Renal cortical epithelial cell (primary cell): ENCODE results near the gene MGRN1. TPM values are rescaled to one million over a fixed set of nuclear protein-coding genes. Genes with fewer than 3 reads are reported as not detected.

Experiments
- DNase-seq: peaks from one replicate; pipeline ENCODE4 v3.0.0-alpha.2; 2011; ENCODE audit warnings: low read depth
- total RNA-seq: library from RNA; depleted of rRNA; stranded (reverse); fragments of >200 nt; gene quantifications from 2 replicates; pipeline ENCODE4 v1.2.3, GENCODE V29; 2014

Gene MGRN1
- 17.9 and 77.4 TPM in 2 replicates for total RNA-seq

DNA sequence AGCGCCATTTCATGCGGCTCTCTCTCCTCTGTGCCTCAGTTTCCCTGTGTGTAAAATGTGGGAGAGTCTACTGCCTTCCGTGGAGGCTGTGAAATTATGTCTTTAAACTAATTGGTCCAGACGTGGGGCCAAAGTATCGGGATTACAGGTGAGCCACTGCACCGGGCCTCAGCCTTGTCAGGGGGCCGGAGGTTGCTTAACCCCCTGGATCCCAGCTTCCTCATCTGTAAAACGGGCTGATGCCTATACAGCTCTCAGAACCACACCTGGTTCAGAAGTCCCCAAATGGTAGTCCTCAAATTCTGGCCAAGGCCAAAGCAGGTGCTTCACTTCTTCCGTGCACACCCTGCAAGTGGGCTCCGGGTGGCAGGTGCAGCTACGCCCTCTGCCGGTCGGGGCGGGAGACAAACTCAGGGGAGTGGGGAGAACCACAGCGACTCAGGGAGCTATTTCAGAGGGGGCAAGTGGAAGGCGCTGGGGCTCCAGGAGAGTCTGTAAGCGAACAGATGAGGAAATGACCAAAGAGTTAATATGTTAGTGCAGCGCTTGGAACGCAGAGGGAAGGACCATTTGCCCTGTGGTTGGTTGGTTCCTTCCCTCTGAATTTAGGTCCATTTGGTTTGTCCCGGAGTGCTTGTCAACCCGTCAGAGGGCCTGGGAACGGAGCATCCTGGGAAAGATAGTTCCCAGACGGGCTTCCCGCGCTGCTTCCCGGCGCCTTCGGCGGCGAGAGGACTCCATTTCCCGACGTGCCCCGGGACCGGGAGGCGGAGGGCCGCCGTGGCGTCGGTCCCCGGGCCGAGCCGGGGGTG, at the start of gene MGRN1:
Gene MGRN1 (plus strand): TSS at position 812 of the 812 bp plus-strand sequence. CDS start 135 bp downstream, outside the sequence.
- peak; percentile 96 for DNase-seq

DNA sequence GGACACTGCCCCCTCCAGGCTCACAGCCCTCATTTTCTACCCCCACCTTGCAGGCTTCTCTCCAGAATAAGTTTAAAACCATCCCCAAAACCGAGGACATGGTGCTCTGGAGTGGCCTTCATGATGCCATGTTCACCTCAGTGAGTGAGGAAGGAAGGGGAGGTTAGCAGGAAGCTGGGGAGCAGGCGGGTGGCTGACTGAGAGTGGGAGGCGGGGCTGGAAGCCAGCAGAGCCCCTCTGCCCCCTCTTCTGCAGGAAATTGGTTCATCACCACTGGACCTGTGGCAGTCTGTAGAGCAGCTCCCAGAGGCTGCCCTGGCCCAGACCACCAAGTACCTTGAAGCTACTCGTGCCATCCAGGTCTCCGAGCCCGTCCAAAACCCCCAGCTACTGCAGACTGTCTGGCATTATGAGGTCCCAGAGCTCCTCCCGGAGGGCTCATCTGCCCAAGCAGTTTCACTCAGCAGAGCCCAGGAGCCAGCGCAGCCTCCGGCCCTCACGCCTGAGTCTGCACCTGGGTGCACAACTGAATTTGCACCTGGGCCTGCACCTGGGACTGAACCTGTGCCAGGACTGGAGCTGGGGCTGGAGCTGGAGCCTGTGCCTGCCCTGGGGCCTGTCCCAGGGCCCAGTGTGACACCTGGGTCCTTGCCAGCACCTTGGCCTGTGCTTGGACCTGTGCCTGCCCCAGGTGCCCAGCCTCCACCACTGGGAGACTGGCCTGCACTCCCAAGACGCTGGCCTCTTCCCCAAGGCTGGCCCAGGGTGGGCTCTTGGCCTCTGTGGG, 49.5 kb upstream of the MGRN1 start:
- DNase-seq: no peak

DNA sequence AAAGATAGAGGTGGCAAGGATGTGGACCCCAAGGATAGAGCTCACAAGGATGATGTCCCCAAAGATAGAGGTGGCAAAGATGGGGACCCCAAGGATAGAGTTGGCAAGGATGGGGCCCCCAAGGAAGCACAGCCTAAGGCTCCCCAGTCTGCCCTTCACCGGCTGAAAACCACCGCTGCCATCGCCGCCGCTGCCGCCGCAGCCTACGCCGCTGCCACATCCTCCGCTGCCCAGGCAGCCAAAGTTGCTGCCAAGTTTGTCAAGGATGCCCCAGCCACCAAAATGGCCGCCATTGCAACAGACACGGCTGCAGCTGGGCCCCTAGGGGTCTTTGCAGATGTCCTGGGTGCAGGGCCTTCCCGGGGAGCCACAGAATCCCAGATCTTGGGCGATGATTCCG, 48.6 kb upstream of the MGRN1 start:
- DNase-seq: no peak

DNA sequence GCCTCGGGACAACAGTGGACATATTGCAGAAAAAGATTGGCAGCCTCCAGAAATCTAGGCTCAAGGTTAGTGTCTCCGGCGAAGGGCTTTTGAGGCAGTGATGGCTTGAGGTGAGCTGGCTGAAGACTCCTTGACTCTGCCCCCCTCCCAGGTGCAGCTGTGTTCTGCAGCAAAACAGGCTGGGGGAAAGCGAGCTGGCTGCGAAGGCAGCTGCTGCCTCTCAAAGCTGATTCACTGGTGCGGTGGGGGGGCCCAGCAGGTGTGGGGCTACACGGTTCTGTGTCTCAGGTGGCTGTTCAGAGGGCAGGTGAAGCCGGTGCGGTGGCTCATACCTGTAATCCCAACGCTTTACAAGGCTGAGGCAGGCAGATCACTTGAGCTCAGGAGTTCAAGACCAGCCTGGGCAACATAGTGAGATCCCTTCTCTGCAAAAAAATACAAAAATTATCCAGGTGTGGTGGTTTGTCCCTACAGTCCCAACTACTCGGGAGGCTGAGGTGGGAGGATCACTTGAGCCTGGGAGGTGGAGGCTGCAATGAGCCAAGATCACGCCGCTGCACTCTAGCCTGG, 45.6 kb upstream of the MGRN1 start:
- DNase-seq: no peak

DNA sequence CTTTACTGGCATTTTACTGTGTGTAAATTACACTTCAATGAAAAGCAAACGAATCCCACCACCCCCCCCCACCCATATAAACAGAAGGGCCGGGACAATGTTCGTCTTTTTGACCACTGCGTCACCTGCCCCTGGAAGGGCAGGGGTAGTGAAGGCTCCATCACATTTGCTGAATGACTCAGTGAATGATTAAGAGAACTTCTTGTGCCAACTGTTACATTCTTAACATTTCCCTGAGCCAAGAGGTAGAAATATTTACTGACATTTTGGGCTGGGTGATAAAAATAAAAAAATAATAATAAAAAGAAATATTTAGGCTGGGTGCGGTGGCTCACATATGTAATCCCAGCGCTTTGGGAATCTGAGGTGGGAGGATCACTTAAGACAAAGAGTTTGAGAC, 44.4 kb upstream of the MGRN1 start:
- DNase-seq: peak; percentile 85

DNA sequence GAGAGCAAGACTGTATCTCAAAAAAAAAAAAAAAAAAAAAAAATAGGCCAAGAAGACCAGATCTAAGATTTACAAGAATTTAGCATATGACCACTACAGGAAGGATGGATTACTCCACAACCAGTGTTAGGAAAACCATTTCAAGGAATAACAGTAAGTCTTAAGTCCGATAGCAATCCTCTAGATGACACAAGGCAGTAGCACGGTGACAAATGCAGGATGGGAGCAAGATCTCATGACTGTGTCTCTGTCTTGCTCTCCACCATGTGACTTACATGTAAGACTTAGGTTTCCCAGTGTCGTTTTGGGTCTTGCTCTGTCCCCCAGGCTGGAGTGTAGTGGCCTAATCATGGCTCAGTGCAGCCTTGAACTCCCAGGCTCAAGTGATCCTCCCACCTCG, 40.7 kb upstream of the MGRN1 start:
- no peak for DNase-seq

DNA sequence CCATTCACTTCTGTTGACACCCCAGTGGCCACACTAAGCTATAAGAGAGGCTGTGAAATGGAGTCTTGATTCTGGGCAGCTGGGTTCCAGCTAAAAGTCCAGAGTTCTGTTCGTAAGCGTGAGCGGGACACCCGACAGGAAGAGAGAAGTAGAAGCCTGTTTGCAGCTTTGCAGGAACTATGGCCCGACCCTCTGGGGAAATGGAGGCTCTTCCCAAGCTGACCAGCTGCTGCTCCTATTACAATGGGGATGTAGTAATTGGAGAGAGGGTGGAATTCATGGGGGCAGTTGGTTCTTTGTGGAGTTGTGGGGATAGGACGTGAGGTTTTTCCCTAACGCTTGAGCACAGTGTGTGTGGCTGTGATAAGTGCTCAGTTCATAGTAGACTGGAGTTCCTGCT, 38.3 kb upstream of the MGRN1 start:
- no peak for DNase-seq

DNA sequence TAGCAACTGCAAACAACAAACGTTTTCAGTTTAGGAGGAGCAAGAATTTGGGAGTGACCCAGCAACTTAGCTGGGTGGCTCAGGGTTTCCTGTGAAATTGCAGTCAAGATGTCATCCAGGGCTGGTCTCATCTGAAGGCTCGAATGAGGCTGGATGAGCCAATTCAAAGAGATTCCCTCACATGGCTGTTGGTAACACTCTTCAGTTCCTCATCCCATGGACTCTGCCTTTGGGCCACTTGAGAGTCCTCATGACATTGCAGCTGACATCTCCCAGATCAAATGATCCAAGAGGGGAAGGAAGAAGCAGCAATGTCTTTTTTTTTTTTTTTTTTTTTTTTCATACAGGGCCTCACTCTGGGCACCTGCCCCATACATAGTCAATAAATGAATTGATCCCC, 36.2 kb upstream of the MGRN1 start:
- no peak for DNase-seq

DNA sequence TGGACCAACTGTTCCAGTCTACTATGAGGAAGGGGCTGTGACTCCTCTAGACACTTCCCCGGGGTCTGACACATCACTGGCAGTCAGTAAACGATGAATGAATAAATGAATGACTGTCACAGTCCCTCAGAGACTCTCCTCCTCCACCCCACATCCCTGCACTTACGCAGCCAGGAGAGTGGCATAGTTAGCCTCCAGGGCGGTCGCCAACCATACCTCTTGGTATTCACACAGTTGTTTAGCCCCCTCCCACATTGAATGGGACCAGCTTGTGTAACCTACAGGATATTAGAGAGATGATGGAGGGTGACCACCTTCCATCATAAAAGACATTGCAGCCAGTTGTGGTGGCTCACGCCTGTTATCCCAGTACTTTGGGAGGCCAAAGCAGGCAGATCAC, 35.7 kb upstream of the MGRN1 start:
- no peak for DNase-seq

DNA sequence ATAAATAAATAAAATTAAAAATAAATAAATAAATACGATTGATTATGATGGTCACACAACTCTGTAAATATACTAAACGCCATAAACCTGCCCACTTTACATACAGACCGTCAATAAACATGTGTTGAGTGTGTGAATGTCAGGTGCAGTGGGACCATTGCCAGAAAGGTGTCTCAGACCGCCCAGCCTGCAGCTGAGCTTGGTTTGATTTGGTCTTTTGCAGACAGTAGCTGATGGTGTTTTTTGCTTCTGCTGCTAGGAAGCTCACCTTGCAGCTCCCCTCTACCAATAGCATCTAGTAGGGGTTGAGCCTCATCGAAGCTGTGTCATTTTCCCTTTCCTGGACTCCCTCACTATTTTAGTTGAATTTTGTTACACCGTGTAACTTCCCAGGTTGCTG, 33.4 kb upstream of the MGRN1 start:
- DNase-seq: no peak

DNA sequence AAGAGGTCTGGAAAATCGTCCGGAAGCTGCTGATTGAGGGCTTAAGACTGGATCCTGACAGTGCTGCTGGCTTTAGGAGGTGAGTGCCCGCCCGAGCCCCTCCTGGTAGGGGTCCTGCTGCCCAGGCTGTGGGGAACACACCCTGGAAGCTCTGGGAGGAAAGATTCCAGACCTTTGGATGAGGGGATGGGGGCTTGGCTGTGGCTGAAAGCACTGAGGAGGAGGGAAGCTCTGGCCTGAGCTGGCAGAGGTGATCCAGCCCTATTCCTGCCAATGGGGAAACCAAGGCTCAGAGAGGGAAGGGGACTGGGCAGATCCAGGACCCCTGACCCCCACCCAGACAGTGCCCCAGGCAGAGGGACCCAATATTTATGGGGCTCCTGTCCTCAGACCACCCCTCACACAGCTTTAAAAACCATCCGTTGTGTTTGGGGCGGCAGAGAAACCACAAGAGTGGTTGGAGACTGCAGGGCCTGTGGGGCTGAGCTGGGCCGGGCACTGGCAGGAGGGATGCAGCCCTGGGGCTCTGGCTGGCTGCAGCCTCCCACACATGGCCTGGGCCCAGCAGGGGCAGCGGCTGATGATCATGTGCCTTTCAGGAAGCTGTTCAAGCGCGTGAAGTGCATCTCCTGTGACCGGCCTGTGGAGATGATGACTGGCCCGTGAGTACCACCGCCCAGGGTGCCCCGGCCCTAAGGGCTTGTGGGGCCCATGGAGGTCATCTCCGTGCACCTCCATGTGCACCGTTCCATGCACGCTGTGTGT, 32.7 kb upstream of the MGRN1 start:
- peak; percentile 27 for DNase-seq

DNA sequence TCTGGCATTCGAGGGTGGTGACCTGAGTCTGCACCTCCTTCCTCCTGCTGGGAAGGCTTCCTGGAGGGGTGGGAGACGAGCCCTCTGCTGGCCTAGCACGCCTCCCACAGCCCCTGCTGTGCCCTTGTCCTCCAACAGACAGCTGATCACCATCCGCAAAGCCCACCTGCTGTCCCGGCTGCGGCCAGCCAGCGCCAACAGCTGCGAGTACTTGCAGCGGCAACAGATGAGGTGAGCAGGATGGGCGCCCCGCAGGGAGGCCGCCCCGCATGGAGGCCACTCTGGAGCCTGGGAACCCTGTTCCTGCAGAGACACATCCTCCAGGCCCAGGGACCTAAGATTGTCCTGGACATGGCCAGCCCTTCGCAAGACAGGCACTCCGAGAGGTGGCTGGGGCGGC, 31.5 kb upstream of the MGRN1 start:
- no peak for DNase-seq

DNA sequence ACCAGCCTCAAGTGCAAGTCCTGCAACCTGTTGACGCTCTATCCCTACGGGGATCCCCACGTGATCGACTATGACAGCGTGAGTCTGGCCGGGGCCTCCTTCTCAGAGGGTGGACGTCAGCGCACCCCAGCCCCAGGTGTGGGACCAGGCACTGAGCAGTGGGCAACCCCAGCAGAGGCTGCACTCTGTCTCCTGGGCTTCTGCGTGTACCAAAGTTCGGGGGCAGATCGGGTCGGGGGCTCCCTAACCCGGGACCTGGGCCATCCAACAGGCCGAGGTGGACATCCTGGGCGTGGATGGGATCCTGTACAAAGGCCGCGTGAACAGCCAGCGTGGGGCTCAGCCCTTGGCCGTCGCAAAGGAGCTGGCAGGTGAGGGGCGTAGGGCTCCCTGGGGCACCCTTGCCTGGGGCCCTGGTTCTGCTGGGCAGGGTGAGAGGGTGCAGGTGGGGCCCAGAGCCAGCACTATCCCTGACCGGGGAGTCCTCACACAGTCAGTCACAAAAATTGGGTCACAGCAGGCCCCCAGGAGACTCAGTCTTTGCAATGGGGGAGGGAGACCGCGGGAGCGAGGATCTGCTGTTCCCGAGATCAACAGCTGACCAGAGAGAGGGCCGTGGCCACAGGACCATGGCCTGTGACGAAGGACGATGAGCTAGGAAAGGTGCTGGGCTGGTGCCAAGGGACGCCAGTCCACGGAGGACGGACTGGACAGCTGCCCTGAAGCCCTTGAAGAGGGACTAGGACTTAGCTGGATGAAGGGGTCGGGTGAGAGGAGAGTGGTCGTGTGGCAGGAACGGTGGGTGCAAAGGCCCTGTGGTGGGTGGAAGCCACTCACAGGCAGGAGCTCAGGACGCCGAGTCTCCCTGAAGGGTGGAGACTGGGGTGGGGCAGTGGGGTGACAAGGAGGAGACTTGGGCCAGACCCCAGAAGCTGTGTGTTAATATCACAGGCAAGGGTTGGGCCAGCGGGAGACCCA, 29.9 kb upstream of the MGRN1 start:
- no peak for DNase-seq

DNA sequence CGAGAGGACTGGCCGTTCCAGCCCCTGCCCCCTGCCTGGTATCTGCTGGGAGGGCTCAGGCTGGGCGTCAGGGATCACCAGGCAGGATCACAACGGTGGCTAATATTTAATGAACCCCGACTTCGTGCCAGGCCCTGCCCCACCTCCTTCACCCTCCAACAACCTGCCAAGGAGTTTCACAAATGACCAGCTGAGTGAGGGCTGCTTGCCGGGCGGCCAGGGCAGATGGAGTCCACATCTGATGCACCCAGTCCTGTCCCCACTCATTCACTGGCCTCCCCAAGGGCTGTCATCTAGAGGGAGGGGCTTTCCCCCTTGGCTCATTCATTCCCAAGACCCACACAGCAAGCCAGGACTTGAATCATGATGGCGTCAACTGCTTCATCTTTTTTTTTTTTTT, 27.5 kb upstream of the MGRN1 start:
- DNase-seq: peak; percentile 91

DNA sequence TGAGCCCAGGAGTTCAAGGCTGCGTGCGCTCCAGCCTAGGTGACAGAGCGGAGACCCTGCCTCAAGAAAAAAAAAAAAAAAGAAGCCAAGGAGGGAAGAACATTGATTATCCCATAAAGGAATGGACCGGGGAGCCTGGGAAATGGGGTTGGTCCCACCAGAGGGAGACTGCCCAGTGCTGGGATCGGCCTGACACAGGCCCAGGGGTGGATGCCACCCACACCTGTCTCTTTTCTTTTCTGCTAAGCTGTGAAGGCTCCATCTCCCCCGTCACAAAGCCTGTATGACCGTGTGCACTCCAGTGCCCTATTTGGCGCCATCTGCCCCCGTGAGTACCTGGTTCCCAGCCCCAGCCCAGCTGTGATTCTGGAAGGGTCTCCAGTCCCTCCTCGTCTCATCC, 25.6 kb upstream of the MGRN1 start:
- DNase-seq: no peak

DNA sequence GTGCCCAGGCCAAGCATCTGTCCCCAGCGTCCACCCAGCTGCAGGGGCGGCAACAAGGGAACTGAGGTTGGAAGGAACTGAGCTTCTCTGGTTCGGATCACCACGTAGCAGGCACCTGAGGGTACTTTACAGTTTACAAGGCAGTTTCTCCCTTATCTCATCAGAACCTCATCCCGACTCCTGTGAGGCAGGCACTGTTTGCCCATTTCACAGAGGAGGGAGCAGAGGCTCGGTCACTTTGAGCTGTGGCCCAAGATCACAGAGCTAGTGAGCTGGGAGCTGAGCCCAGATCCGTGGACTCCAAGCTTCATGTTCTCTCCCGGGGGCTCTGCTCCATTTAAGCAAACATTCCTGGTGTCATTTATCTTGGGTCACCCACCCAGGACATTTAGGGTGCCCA, 25.1 kb upstream of the MGRN1 start:
- DNase-seq: no peak

DNA sequence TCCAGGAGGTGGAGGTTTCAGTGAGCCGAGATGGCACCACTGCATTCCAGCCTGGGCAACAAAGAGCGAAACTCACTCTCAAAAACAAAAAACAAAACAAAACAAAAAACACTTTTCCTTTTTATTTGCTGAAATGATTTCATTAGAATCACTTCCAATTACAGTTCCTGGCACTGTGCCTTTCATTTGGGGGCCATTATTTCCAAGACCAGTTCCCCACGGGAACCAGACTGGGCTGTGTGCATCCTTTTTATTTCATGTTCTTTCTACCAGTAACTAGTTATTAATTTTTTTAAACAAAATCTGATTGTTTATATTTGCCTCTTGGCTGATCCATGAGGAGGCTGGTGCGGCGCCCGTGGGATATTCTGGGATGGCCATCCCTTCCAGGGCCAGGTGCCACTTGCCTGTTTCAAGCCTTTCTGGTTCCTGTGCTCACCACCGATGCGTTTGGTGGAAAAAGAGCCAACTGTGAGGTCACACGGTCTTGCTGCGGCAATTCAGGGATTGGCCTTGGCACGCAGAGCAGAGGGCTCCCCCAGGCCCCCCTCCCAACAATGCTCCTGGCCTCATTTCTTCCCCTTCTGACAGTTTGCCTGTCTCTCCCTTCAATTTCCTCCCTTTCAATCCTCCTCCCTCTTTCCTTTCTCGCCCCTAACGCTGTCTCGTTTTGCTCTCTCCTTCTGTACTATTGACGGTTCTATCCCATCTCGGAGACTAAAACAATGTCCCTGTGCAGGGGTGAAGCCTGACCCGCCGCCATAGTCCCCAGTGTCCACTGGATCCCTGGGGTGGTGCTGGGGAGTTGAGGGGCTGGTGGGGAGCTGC, 23.4 kb upstream of the MGRN1 start:
- DNase-seq: no peak

DNA sequence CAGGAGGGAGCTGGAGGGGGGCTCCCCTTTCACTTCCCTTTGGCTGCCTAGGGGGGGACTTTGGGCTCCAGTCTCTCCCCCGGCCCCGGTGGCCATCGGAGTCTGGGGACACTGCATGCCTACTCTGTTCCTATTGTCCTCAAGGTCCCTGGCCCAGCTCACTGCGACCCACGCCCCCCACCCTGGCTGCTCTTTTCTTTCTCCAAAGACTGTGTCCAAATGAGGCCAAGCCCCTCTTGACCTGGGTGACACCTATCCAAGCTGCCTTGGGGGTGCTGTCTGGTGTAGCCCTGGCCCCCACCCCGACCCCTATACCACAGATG, 22.8 kb upstream of the MGRN1 start:
- no peak for DNase-seq

DNA sequence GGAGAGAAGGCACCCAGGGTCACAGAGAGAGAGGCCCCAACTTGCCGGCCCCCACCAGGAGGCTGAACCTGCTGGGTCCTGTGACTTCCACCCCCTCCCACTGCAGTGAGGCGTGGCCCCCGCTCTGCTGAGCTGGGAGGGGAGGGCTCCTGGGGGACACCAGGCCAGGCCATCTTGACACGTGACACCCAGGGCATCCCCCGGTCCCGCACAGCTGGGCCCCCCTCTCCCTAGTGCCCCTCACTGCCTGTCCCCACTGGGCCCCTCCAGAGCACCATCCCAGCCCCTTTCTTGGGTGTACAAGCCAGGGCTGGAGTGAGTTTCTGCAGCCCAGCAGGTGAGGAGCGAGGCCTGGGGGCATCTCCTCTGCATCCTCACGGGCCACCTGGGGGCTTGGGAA, 22.3 kb upstream of the MGRN1 start:
- no peak for DNase-seq

DNA sequence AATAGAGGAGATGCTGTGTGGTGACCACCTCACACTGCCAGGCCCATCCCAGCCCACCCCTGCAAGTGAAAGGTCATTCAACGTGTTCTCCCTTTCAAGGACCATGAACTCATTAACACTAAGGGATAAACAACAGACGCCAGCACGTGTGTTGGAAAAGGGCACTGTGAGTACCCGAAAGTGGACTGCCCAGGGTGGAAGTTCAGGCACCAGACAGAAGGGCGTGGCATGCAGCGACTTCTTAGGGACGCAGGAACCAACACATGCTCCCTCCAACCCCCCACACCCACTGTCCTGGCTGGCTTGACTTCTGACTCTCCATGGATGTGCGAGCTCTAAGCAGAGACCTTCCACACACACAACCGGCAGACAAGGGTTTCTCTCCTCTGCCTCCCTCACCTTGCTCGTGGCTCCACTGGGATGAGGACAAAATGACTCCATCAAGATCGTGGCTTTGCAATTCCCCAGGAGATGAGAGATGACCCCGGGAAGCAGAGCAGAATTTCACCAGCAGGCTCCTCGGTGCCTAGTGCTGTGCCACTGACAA, 20.9 kb upstream of the MGRN1 start:
- no peak for DNase-seq
